GM11168 (cell line): Measurements from ENCODE around the gene CD58.

Source experiments
- in situ Hi-C: fragments of 300-500 bp; cut with MboI; formaldehyde crosslinking; loops from one replicate; pipeline ENCODE4 v1.12.0; 2022; ENCODE audit warnings: low sequenced_read_pairs; ENCODE audit not compliant: unreplicated experiment

CD58 gene

DNA sequence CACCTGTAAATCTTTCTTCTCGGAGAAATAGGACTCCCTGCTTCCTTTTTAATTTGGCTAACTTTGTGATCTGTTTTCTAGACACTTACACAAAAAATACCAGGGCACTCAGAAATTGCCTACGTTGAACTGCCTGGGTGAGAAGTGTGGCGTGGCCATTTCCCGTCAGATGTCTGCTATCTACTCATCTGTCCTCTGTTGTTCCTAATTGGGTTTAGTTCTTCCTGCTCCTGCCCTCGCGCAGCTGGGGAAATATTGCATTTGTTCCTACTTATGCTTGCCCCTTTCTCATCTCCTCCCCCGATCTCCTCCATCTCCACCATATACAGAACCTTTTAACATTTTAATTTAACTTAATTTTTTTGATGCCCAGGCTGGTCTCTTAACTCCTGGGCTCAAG is 55.1 kb downstream of the CD58 start:
- in situ Hi-C loops = no loop called here

DNA sequence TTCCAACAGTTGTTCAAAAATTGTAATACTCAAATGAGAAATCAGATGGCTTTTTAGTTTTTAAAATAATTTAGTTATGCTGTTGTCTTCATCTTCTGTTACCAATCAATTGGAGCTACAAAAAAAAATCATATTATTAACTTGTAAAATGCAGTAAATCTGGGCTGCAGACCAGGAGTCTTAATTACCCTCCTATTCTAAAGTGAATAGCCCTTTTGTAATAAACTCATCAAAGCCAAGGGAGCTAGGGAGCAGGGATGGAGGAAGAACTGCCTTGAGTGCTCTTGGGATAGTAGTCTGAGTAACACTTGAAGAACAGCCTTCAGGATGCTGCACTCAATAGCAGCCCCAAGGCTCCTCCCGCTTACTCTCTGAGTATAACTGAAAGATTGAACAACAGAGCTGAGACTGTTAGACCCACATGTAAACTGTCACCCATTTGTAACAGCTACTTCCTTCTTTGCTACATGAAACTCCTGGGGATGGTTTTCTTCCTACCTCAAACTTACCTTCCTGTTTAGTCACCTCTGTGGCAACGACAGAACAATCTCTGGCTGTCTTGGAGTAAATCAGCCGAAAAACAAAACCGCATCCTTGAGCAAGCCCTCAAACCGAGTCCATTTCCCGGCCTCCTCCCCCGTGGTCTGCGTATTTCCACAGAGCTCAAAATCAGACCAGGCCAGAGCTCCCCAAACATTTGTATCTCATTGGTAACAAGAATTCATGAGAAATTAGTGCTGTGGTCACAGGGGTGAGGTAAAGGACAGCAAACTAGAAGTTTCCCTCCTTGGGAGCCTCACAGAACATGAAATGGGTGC is 55.9 kb downstream of the CD58 start:
- in situ Hi-C loops = no loop called here

DNA sequence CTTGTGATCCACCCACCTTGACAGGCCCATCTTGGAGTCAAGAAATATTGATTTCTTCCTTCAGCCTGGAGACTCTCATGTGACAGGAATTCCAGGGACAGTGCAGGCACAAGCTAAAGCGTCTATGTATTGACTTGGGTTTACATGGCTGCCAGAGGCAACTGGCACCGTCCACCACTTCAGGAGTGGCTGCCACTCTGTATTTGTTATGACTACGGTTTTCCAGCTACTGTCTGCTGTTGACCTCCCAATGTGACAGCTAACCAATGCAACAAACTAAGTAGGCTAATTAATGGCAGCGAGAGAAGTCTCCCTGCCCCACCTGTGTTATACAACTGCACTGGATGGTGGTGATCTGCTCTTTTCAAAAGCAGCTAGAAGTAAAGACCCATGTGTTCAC is 56.9 kb downstream of the CD58 start:
- in situ Hi-C loops = no loop called here

DNA sequence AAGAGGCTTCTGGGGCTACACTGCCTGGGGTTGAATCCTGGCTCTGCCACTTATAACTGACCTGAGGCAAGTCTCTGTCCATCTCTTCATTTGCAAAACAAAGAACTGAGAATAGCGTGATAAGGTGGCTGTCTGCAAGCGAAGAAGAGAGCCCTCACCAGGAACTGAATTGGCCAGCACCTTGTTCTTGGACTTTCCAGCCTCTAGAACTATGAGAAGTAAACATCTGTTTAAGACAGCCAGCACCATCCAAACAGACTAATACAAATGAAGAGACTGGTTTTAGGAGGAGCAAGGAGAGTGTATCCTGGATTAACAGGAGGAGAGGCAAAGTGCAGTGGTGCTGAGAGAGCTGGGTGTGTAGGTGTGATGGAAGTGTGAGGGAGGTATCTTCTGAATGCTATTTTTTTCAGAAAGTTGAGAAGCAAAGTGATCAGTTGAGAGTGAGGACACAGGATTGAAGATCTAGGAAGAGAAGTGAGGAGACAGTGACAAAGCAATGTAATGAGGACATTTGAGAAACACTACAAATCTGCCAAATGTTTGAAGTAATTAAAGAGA is 59.3 kb downstream of the CD58 start:
- in situ Hi-C loops = no loop called here

DNA sequence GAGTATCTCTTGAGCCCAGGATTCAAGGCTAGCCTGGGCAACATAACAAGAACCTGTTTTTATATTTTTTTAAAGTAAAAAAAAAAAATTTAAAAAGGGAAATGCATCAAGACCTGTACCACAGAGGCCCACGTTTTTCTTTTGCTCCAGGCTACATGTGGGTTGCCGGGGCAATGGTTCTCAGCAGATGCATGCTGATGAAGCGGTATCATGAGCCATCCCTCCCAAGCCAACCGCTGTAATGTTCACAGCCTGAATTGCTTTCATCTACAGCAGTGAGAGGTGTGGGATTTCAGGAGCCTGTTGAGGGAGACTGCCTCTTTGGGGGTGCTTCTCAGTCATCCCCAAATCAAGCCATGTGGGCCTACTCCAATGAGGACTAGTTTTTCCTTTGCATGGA is 60.5 kb downstream of the CD58 start:
- in situ Hi-C loops = no loop called here

DNA sequence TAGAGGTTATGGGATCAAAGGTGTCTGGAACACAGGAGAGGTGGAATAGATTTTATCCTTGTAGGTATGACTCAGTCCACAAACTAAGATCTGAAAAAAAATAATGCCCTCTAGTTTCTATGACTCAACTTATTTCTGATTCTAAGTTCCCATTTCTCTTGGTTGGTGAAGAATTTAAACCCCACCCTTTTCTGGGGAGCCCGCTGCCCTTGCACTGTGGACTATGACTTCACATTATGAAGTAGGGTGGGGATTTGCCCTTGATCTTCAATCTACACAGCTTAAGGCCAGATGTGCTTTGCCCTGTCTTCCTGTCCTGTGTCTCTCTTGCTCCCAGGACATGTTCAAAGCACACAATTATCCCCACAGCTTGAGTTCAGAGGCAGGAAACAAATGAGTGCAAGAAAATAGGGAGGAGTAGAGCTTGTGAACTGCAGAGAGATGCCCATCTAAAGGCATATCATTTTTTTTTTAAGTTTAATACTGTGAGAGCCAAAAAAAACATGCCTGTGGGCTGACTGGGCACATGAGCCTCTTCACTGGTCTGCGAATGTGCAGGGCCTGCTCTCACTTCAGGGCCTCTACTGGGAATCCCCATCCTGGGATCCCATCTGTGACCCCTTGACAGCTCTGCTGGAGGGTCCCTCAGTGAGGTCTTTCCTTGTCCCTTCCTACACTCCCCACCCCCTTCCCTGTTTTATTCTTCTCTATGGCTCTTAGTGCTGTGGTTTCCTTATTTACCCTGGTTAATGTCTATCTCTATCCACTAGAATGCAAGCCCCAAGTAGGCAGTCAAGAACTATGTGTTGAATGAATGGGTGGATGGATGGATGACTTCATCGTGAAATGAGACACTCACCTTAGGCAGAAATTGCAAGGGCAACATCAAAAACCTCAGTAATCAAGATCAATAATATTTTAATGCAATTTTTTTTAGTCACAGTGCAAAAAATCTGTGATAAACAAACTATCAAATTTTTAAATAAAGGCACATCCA is 61.5 kb downstream of the CD58 start:
- in situ Hi-C loops = no loop called here

DNA sequence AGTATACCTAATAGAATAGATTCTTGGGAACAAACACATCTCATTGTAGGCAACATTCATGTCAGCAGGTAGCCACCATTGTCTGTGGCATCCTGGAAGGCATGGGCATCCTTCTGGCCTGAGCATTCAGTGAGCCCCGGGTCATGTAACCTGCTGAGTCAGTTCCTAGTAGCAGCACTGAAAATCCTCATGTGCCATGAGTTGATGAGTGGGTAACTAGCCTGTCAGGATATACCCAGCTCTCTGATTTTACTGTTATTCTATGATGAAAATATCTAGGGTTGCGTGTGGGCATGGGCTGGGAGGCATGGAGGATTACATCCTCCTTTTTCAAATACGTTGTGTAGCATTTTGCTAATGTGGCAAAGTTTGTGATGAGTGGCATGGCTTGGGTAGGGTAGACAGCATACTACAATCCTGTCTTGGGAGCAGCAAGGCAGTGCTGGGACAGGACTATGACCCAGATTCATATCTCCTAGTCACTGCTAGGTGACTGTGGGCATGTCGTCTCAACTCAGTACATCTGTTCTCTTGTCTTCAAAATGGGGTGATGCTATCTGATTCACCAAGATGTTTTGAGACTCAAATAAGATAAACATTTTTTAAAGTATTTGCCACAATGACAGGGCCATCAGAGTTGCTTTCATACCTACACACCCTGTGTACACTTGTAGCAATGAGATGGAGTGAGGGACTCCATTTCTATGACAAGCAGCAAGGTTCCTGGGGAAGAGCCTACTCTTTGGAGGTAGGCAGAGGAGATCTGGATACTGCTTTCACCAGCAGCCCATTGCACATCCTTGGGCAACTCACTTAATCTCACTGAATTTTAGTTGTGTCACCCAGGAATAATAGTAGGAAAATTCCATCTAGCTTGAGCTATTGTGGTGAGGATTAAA is 62.5 kb downstream of the CD58 start:
- in situ Hi-C loops = no loop called here

DNA sequence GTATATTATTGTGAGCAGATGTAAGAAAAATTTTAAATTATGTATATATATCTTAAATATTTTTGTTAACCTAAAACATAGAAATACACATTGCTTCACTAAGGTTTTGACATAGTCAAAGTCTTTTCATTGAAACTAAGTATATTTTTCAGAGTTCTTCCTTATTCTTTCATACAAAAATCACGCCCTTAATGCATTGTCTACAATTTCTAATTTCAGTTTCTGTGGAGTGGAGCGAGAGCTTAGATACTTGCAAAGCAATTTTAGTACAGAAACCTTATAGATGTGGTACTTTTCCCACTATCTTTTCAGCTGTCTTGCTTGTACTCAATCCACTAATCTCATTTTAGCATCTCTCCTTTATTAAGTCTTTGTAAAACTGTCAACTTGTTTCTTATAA is 63.2 kb downstream of the CD58 start:
- in situ Hi-C loops = no loop called here

DNA sequence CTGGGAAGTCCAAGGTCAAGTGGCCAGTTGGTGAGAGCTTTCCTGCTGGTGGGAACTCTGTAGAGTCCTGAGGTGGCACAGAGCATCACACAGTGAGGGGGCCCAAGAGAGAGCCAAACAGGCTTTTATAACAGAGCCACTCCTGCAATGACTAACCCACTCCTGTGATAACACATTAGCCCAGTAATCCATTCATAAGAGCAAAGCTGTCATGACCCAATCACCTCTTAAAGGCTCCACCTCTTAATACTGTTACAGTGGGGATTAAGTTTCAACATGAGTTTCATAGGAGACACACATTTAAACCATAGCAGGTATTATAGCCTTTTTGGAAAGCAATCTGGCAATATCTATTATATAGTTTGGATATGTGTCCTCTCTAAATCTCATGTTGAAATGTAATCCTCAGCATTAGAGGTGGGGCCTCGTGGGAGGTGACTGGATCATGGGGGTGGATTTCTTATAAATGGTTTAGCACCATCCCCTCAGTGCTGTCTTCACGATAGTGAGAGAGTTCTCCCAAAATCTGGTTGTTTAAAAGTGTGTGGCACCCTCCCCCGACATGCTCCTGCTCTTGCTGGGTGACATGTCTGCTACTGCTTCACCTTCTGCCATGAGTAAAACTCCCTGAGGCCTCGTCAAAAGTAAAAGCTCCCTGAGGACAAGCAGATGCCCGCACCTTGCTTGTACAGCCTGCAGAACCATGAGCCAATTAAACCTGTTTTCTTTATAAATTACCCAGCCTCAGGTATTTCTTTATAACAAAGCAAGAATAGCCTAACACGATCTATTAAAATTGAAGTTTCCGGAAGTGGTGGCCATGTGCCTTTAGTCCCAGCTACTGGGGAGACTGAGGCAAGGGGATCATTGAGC is 64.5 kb downstream of the CD58 start:
- in situ Hi-C loops = no loop called here

DNA sequence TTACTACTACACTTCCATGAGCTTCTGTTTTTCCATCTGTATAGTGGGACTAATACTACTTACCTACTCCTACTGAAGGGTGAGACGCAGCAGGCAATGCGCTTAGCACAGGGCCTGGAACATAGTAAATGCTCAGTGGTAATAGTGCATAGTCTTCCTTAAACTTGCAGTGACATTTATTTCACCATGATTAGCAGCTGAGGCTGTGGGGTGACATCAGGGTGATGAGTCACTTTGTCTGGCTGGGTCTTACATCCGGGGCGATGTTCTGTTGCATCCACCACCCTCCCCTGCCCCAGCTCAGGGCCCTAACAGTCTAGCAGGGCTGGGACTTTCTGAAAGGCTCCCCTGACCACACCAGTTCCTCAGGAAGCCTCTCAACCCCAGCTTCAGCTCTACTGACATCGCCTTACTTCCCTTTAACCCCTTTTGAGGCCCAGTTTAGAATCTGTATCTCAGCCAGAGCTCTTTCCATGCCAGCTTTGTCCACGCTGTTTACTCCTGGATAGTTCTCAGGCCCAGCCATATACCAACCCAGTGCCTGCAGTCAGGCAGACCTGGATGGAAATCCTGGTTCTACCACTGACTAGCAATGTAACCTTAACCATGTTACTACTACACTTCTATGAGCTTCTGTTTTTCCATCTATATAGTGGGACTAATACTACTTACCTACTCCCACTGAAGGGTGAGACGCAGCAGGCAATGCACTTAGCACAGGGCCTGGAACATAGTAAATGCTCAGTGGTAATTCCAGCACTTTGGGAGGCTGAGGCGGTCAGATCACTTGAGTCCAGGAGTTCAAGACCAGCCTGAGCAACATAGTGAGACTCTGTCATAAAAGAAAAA is 66.3 kb downstream of the CD58 start:
- in situ Hi-C loops = no loop called here

DNA sequence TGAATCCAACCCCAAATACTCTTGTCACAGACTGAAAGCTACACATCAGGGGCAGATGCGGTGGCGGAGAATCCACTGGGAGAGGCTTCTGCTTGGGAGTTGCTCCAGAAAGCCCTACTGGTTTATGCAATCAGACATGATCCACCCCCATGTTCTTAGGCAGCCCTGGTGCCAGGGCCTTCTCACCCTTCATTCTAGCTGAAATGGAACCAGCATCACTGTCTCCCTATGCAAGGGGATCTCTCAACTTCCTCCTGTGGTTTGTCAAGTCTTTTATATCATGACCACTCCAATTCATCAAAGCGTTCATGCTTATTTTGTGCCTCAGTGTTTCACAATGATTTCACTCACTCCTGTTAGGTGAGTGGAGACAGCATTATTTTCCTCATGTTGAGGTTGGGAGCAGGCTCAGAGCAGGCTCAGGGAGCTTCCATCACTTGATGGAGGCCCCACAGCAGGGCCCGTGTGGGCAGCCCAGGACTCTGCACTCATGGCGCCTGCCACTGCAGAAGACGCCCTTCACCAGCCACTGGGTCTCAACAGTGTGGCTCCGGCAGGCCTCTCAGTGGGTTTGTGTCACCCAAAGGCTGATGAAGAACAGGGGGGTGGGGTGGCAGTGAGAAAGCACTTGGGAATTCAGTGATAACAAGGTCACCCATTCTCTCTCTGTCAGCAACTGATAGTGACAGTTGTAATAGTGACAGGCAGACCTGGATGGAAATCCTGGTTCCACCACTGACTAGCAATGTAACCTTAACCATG is 67.1 kb downstream of the CD58 start:
- in situ Hi-C loops = no loop called here

DNA sequence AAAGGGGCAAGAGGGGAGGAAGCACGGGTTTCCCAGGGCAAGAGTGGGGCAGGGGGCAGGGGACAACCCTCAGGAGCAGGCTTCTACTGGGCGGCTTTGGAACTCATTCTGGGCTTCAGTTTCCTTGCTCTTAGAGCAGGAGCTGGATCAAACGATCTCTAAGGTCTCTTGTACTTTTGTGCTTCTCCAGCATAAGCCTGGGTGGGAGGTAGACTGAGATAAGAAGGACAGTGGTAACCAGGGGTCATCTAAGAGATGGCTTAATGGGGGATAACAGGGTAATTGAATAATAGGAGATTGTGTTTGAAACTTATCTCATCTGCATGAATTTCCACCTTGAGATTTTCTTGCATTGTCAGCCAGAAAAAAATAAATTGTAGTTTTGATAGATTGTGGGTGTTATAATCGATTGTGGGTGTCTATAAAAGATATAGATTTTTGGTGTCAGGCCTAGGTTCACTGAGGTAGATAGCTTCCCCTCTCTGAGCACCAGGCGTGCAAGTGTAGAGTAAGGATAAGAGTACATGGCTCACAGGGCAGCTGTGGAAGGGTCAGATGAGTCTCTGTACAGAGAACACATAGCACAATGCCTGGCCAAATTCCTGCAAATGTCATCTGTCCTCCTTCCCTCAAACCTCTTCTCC is 68.0 kb downstream of the CD58 start:
- in situ Hi-C loops = no loop called here

DNA sequence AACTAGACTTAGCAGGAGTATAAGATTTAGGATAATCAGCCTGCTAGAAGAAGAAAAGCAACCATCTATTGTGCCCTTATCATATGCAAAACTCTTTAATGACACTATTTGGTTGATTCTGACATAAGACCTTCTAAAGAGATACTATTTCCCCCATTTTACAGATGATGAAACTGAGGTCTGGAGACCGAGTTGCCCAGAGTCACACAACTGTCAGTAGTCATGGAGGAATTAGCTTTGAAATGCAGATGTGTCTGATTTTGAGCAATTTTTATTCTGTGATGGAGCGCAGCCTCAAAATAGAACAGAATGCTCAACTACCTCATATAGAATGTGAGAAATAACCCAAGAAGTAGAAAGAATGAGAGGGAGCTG is 69.0 kb downstream of the CD58 start:
- in situ Hi-C loops = no loop called here

DNA sequence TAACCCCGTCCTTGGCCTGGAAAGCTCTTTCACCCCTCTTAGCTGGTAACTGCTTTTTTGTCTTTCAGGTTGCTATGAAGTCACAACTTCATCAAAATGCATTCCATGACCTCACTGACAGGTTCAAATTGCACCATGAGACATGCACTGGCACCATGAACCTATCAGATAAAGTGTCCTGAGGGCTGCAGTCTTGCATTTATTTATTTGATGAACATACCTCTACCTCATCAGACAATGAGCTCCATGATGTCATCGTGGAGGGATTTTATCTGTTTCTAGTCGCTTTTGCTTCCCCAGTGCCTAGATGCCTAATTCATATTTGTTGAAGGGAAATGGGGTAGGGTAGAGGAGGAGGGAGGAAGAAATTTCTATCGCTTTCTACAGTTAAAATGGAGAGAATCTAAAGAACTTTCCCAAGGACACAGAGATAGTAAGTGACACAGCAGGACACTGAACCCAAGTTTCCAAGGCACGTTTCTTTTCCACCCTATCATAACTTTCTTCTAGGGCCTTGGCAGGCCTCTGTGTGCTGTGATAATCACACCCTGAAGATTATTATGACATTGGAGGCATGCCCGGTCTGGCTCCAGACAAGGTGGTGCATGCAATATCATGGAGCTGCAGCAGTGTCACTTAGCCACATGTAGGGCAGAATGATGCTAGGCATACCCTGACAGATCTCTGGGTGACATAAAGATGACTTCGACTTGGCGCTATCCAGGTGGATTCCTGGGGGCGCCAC is 69.5 kb downstream of the CD58 start:
- in situ Hi-C loops = no loop called here

DNA sequence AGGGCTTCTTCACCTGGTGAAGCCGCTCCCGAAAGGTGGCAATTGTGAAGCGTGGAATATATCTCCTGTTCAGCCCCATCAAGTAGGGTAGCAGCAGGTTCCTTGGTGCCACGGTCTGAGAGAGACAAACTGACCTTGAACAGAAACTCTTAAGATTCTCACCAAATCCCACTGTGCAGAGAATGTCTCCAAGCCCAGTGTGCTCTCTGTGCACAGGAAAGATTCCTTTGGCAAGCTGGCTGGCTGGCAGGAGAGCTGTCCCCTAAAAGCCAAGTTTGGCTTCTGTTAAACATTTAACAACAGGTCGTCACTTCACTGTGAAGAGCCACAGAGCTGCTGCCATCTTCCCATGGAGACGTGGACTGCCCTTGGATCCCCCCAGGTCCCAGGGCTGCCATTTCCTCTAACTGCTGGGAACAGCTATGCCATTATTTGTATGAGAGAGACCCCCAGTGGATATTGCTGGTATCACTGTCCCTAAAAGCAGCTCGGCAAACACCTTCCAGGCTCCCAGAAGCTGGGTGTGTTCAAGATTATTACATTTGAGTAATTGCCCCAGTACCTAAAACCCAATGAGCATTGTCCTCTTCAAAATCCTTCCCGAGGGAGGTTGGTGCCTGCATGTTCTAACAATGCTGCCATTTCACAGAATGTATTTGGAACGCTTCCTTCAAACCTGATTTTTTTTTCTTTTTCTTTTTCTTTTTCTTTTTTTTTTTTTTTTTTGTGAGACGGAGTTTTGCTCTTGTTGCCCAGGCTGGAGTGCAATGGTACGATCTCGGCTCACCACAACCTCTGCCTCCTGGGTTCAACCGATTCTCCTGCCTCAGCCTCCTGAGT is 71.8 kb downstream of the CD58 start:
- in situ Hi-C loops = loop anchor here (10.0 kb wide), 1 partner anchor 364 kb away; no protein-coding TSS in a partner anchor
